H1 (cell line): Measurements from ENCODE around the gene ST13. TPM values are rescaled to one million over a fixed set of nuclear protein-coding genes. Genes with fewer than 3 reads are reported as not detected.

Experiments
- BACH1 ChIP-seq: IDR thresholded peaks from 2 replicates; pipeline ENCODE4 v1.6.1; 2012; ENCODE audit warnings: low read length, improper control_type of control experiment
- CBX8 ChIP-seq: fragments of 300-800, 300-1000 bp; sonication (generic); IDR thresholded peaks from 2 replicates; pipeline ENCODE4 v1.7.1; 2016; ENCODE audit warnings: low read depth, low read length, borderline replicate concordance
- CEBPB ChIP-seq: IDR thresholded peaks from 2 replicates; pipeline ENCODE4 v1.6.1; 2012; ENCODE audit warnings: low read depth, low read length
- CHD2 ChIP-seq: IDR thresholded peaks from 2 replicates; pipeline ENCODE4 v1.6.1; 2012; ENCODE audit warnings: low read length, improper control_type of control experiment
- CTBP2 ChIP-seq: IDR thresholded peaks from 2 replicates; pipeline ENCODE4 v1.7.0; 2011; ENCODE audit warnings: borderline replicate concordance, mild to moderate bottlenecking, moderate library complexity, mixed read lengths, low read length; ENCODE audit not compliant: insufficient read depth, insufficient read length
- E2F6 ChIP-seq: IDR thresholded peaks from 2 replicates; pipeline ENCODE4 v1.6.1; 2012; ENCODE audit warnings: inconsistent platforms
- EGR1 ChIP-seq: IDR thresholded peaks from 2 replicates; pipeline ENCODE4 v1.6.1; 2011; ENCODE audit warnings: low read depth, low read length, borderline replicate concordance
- FOSL1 ChIP-seq: IDR thresholded peaks from 2 replicates; pipeline ENCODE4 v1.6.1; 2011; ENCODE audit warnings: mild to moderate bottlenecking, low read depth, low read length, moderate library complexity; ENCODE audit not compliant: insufficient read depth
- GABPA ChIP-seq: IDR thresholded peaks from 2 replicates; pipeline ENCODE4 v1.6.1; 2011; ENCODE audit warnings: mild to moderate bottlenecking, low read length, moderate library complexity, borderline replicate concordance; ENCODE audit not compliant: insufficient read depth
- GTF2F1 ChIP-seq: IDR thresholded peaks from 2 replicates; pipeline ENCODE4 v1.6.1; 2012; ENCODE audit warnings: low read depth, low read length, improper control_type of control experiment, borderline replicate concordance
- HDAC2 ChIP-seq, 2 experiments: fragments of 300-600 bp in 1 of 2; sonication (generic) in 1 of 2; IDR thresholded peaks; 2 replicates each; pipeline ENCODE4 v1.6.1; 2011 to 2012; ENCODE audit warnings: low read depth in 2 of 2, low read length in 2 of 2, mild to moderate bottlenecking in 2 of 2, moderate library complexity in 2 of 2, borderline replicate concordance in 1 of 2, inconsistent platforms in 1 of 2
- JUND ChIP-seq: IDR thresholded peaks from 2 replicates; pipeline ENCODE4 v1.6.1; 2011; ENCODE audit warnings: mild to moderate bottlenecking, improper control_type of control experiment, low read length
- KDM4A ChIP-seq: IDR thresholded peaks from one replicate; pipeline ENCODE4 v1.7.1; 2012; ENCODE audit warnings: low read depth, mild to moderate bottlenecking, moderate library complexity, low read length, inconsistent platforms; ENCODE audit not compliant: severe bottlenecking
- MAX ChIP-seq: IDR thresholded peaks from 2 replicates; pipeline ENCODE4 v1.6.1; 2012; ENCODE audit warnings: inconsistent platforms
- NANOG ChIP-seq: IDR thresholded peaks from 2 replicates; pipeline ENCODE4 v1.6.1; 2011; ENCODE audit warnings: low read length, low read depth, mild to moderate bottlenecking, inconsistent platforms; ENCODE audit not compliant: insufficient read depth, poor library complexity, severe bottlenecking
- RBBP5 ChIP-seq: IDR thresholded peaks from 2 replicates; pipeline ENCODE4 v1.7.1; 2012; ENCODE audit warnings: low read depth, mild to moderate bottlenecking, inconsistent platforms, low read length, moderate library complexity, borderline replicate concordance
- RFX5 ChIP-seq: IDR thresholded peaks from 2 replicates; pipeline ENCODE4 v1.6.1; 2011; ENCODE audit warnings: low read depth, low read length, improper control_type of control experiment, borderline replicate concordance
- RNF2 ChIP-seq: fragments of 200-900, 300-1000 bp; sonication (generic); IDR thresholded peaks from 2 replicates; pipeline ENCODE4 v1.7.1; 2016; ENCODE audit warnings: borderline replicate concordance, low read depth, mild to moderate bottlenecking, antibody characterized with exemption, low read length; ENCODE audit not compliant: poor library complexity, severe bottlenecking; ENCODE audit errors: missing control alignments
- SAP30 ChIP-seq: fragments of 300-600 bp; sonication (generic); IDR thresholded peaks from 2 replicates; pipeline ENCODE4 v1.7.1; 2012; ENCODE audit warnings: low read length, moderate library complexity, mild to moderate bottlenecking, inconsistent platforms; ENCODE audit not compliant: insufficient read depth, insufficient replicate concordance
- TBP ChIP-seq: IDR thresholded peaks from 2 replicates; pipeline ENCODE4 v1.6.1; 2011; ENCODE audit warnings: low read depth, low read length, improper control_type of control experiment
- YY1 ChIP-seq: IDR thresholded peaks from 2 replicates; pipeline ENCODE4 v1.6.1; 2011; ENCODE audit warnings: low read depth, mild to moderate bottlenecking, low read length
- polyA plus RNA-seq, 7 experiments: library from polyadenylated mRNA; depleted of rRNA in 3 of 7; stranded (reverse) in 5 of 7; unstranded in 2 of 7; fragments of >200 nt in 5 of 7; fragments of 200-250 nt in 2 of 7; gene quantifications; 1 replicate in 5 of 7; 2 replicates in 1 of 7; 4 replicates in 1 of 7; pipeline versions ENCODE4 v1.2.1 to v1.2.3, GENCODE V29; 2011 to 2013; ENCODE audit warnings: missing spikeins in 2 of 7, mixed read lengths in 2 of 7
- total RNA-seq: library from RNA; stranded (reverse); fragmentation: NEBNext Ultra II Directional; extraction: Animal tissue kit (Norgen Biotek cat#: 25700); gene quantifications from 2 replicates; pipeline ENCODE4 v1.2.1, GENCODE V29; 2021

ST13 gene
- total and polyA plus RNA-seq, 2 of the 8 experiments (the other 6 are each of a cell fraction or from before 2014, with no cell fraction given), result 52.0 to 305 TPM

GRCh38 chr22:40818747-40819598 lies 37.5 kb downstream of the ST13 start, which contains the start of gene SLC25A17 (continued):
- TF ChIP-seq RFX5, result no peak
- TF ChIP-seq YY1, result 0 out of 2 replicates have a peak, but pooled peaks have one; percentile 33
- TF ChIP-seq RBBP5, result peak; percentile 84; the same call in 1 of the 2 replicates
- TF ChIP-seq MAX, result peak; percentile 87
- TF ChIP-seq CTBP2, result no peak
- TF ChIP-seq CBX8, result no peak
- no peak for TF ChIP-seq CEBPB
- no peak for TF ChIP-seq JUND
- no peak for TF ChIP-seq GTF2F1
- peak; percentile 6; the same call in 1 of the 2 replicates for TF ChIP-seq TBP
- peak; percentile 94 for TF ChIP-seq SAP30
- TF ChIP-seq BACH1, result no peak
- TF ChIP-seq E2F6, result peak; percentile 78
- TF ChIP-seq RNF2, result no peak
- no peak for TF ChIP-seq NANOG
- peak; percentile 73; the same call in 1 of the 2 replicates for TF ChIP-seq GABPA
- peak in 1 of 2 experiments; percentile 71; a peak in 1 of 4 replicates for TF ChIP-seq HDAC2 (IDR thresholded peaks at IDR 0.05; ENCODE audit: borderline replicate concordance in 1 of 2, low read depth in 2 of 2, low read length in 2 of 2)
- no peak for TF ChIP-seq CHD2
- TF ChIP-seq FOSL1, result no peak
- no peak for TF ChIP-seq EGR1
- TF ChIP-seq KDM4A, result peak; percentile 90
